ENCODE results near the gene TRIM24. TPM values are rescaled to one million over a fixed set of nuclear protein-coding genes. Genes with fewer than 3 reads are reported as not detected.

Gene TRIM24
- total and polyA plus RNA-seq, 2 experiments from 2014 or later: 47.8 to 63.1 TPM

DNA sequence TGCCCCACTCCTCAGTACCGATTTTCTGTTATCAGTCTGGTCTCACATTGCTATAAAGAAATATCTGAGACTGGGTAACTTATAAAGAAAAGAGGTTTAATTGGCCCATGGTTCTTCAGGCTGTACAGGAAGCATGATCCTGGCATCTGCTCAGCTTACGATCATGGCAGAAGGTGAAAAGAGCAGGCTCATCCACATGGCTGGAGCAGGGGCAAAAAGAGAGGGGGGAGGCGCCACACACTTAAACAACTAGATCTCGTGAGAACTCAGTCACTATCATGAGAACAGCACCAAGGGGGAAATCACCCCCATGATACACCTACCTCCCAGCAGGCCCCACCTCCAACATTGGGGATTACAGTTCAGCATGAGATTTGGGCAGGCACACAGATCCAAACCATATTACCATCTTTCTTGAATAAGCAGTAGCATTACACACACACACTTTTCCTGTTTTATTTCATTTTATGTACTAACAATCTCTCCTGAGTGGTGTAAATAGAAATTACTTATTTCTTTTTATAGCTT is 53.3 kb downstream of the TRIM24 start:
- no peak for DNase-seq (ENCODE audit: low spot score)
- no peak for TF ChIP-seq EZH2 (IDR thresholded peaks at IDR 0.05; ENCODE audit: borderline replicate concordance)
- TF ChIP-seq, protein P1, sequence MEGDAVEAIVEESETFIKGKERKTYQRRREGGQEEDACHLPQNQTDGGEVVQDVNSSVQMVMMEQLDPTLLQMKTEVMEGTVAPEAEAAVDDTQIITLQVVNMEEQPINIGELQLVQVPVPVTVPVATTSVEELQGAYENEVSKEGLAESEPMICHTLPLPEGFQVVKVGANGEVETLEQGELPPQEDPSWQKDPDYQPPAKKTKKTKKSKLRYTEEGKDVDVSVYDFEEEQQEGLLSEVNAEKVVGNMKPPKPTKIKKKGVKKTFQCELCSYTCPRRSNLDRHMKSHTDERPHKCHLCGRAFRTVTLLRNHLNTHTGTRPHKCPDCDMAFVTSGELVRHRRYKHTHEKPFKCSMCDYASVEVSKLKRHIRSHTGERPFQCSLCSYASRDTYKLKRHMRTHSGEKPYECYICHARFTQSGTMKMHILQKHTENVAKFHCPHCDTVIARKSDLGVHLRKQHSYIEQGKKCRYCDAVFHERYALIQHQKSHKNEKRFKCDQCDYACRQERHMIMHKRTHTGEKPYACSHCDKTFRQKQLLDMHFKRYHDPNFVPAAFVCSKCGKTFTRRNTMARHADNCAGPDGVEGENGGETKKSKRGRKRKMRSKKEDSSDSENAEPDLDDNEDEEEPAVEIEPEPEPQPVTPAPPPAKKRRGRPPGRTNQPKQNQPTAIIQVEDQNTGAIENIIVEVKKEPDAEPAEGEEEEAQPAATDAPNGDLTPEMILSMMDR (IDR thresholded peaks at IDR 0.05; ENCODE audit: poor library complexity): no peak
- TF ChIP-seq EZH2phosphoT487 (IDR thresholded peaks at IDR 0.05; ENCODE audit: low read depth, severe bottlenecking, unreplicated experiment): no peak
- no peaks in the 10 kb centered on the region for H3K9me3 ChIP-seq (ENCODE audit: low read depth)
- peak overlapping the region; percentile 34 for H3K27ac ChIP-seq
- peaks cover 8% of the 10 kb centered on the region for H3K36me3 ChIP-seq (replicated peaks; ENCODE audit: insufficient read depth, low read depth)
- 100% methylated on average over 4 of the region's 4 CpGs for WGBS (ENCODE audit: low lambda C conversion rate, missing lambda C conversion rate)
- peaks cover 7% of the 10 kb centered on the region for H3K4me1 ChIP-seq (ENCODE audit: insufficient read depth)
- no peak overlapping the region for H2AFZ ChIP-seq
- no peaks in the 10 kb centered on the region for H3K9me2 ChIP-seq (replicated peaks; ENCODE audit: insufficient read depth)
- no peak overlapping the region for H3K4me2 ChIP-seq
- H4K20me1 ChIP-seq (ENCODE audit: insufficient read depth, poor library complexity, severe bottlenecking): no peaks in the 10 kb centered on the region
- no peaks in the 10 kb centered on the region for H3K27me3 ChIP-seq
- H3K4me3 ChIP-seq: no peak overlapping the region
- peaks cover 97% of the 10 kb centered on the region for H3K79me2 ChIP-seq

DNA sequence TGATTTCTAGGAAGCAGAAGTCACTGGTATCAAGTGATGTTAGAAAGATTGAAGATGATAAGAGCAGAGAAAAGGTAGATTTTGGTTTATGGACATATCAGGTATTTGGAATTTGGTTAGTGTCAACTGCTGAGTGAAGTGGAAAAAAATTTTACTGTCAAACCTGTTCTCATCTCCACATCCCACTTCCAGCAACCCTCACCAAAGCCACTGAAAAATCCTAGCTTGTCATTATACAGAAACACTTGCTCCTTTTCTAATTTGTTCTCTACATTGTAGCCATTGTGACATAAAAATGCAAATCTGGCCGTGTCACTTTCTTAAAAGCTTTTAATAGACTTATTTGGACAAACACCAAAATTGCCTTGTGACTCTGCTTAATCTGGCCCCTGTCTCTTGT is 54.0 kb downstream of the TRIM24 start:
- DNase-seq (ENCODE audit: low spot score): no peak

DNA sequence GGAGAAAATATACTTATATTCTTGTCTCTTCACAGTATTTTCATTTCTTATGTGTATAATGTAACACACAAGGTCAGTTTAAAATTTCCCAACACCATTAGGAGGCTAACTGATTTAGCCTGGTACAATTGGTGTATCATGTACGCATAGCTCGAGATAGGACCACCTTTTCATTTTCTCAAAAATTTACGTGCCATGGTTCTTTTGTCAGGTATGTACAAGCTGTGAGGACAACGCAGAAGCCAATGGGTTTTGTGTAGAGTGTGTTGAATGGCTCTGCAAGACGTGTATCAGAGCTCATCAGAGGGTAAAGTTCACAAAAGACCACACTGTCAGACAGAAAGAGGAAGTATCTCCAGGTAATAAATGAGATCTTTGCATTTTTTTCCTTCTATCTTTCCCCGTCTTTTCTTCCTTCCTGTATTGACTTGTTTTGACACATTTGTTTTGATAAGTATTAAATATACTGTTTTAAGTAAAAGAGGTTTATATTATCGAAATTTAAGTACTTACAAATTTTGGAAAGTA is 55.0 kb downstream of the TRIM24 start:
- H2AFZ ChIP-seq: no peak overlapping the region
- no peak overlapping the region for H3K4me2 ChIP-seq
- TF ChIP-seq EZH2phosphoT487 (IDR thresholded peaks at IDR 0.05; ENCODE audit: low read depth, severe bottlenecking, unreplicated experiment): no peak
- TF ChIP-seq EZH2 (IDR thresholded peaks at IDR 0.05; ENCODE audit: borderline replicate concordance): no peak
- TF ChIP-seq, protein P1 (IDR thresholded peaks at IDR 0.05; ENCODE audit: poor library complexity): no peak
- no peaks in the 10 kb centered on the region for H3K27me3 ChIP-seq
- H3K4me3 ChIP-seq: no peak overlapping the region
- H3K79me2 ChIP-seq: peaks cover 95% of the 10 kb centered on the region
- no peaks in the 10 kb centered on the region for H4K20me1 ChIP-seq (ENCODE audit: insufficient read depth, poor library complexity, severe bottlenecking)
- H3K4me1 ChIP-seq (ENCODE audit: insufficient read depth): peaks cover 7% of the 10 kb centered on the region
- DNase-seq (ENCODE audit: low spot score): no peak
- H3K9me3 ChIP-seq (ENCODE audit: low read depth): no peaks in the 10 kb centered on the region
- peaks cover 12% of the 10 kb centered on the region for H3K36me3 ChIP-seq (replicated peaks; ENCODE audit: insufficient read depth, low read depth)
- H3K9me2 ChIP-seq (replicated peaks; ENCODE audit: insufficient read depth): no peaks in the 10 kb centered on the region
- 90% methylated on average over 7 of the region's 7 CpGs for WGBS (ENCODE audit: low lambda C conversion rate, missing lambda C conversion rate)
- peak overlapping the region; percentile 22 for H3K27ac ChIP-seq

More for the DNA sequence above, 54.0 kb downstream of the TRIM24 start:
- TF ChIP-seq, protein P1 (IDR thresholded peaks at IDR 0.05; ENCODE audit: poor library complexity): no peak
- TF ChIP-seq EZH2phosphoT487 (IDR thresholded peaks at IDR 0.05; ENCODE audit: low read depth, severe bottlenecking, unreplicated experiment): no peak
- no peak for TF ChIP-seq EZH2 (IDR thresholded peaks at IDR 0.05; ENCODE audit: borderline replicate concordance)
- Histone ChIP-seq H3K27me3 (no peaks in the 10 kb centered on the region), H3K4me2 (no peak overlapping the region), H3K27ac (peak overlapping the region; percentile 34), H3K79me2 (peaks cover 97% of the 10 kb centered on the region), H3K4me3 (no peak overlapping the region), H2AFZ (no peak overlapping the region), H3K36me3 (replicated peaks; ENCODE audit: insufficient read depth, low read depth) (peaks cover 12% of the 10 kb centered on the region), H3K9me2 (replicated peaks; ENCODE audit: insufficient read depth) (no peaks in the 10 kb centered on the region), H4K20me1 (ENCODE audit: insufficient read depth, poor library complexity, severe bottlenecking) (no peaks in the 10 kb centered on the region), H3K4me1 (ENCODE audit: insufficient read depth) (peaks cover 7% of the 10 kb centered on the region), H3K9me3 (ENCODE audit: low read depth) (no peaks in the 10 kb centered on the region)
- 93% methylated on average over 1 of the region's 1 CpG for WGBS (ENCODE audit: low lambda C conversion rate, missing lambda C conversion rate)

Data from hepatocyte (in vitro differentiated cells).